Measurements from ENCODE around the gene OSBPL8.
"Not testable (repeated sequence)": the region's sequence is repeated elsewhere in the genome, so short reads cannot be mapped to it uniquely, and the experiment has no call there.

Gene OSBPL8

DNA sequence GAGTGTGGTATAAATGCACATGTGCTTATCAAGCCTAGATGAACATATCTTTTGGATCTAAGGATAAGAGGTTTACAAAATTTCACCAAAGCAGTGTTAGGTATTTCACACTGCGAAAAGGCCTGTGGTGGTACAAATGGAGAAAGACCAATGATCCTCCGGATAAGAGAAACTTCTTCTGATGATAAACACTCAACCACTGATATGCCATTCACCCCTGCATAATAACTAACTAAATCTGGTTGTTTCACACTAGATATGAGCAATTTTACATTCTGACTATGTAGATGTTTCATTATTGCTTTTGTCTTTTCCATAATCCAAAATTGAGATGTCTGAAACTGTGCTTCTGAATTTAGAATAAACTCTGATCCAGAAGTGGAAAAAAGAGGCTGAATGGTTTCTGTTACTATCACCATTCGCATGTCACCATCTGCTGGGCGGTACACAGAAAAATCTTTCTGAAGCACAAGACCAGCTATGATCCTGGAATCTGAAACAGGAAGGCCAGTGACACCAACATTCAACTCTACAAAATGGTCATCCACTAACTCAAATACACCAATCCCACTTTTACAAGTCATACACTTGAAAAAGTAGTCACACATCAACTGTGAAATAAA is 212.7 kb downstream of the OSBPL8 start:
- DNase-seq: peak; percentile 2

DNA sequence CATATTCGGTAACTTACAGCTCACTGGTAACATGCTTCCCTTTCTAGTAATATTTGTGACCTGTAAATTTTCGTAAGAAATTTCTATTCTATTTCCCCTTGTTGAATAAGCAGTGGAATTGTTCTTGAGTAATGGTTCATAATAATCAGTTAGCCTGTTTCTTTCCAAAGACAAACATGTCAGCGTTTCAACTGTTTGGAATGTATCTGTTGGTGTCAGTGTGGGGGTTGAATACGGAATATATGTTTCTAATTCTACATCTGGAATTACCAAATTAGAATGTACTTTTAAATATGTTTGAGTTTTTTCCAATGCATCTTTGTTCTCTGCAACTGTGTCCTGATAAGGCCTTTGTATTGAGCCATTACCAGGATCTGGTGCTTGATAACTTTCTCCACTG is 213.3 kb downstream of the OSBPL8 start:
- DNase-seq: no peak

DNA sequence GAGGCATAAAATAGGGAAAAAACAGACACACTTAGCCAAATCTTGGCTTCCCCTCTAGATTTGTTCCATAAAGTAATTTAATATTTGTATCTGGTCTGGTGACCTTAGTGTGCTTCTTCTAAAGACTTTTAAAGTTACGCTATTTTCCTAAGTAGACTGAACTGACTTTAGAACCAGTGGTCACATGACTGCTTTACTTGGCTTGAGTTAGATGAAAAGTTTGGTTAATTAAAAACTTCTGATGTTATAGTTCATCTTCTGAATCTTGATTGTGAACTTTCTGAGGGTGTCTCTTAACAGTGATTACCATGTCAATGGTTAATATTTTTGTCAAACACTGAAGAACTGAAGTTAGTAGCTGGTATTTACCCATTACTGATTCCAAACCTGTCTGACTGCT is 214.0 kb downstream of the OSBPL8 start:
- no peak for DNase-seq

GRCh38 chr12:76341436-76342030 is 218.0 kb downstream of the OSBPL8 start:
- DNase-seq: no peak

- DNase-seq: no peak
These were observed 218.7 kb downstream of the OSBPL8 start for GRCh38 chr12:76340680-76341435.

DNA sequence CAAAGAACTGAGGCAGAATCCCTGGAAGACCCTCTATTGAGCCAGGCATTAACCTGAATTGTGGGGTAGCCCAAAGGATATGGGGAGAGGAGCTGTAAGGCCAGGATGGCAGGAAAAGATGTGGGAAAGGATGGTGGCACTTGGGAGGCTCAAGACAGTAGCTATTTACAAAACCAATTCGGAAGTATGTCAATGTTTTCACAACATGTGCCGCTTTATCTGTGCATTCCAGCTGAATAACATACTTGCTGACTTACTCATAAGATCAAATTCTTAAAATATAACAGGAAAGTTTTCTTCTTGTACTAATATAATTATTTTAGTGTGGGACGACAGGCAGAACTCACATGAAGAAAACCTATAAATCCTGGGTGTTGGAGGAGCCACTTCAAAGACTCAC is 222.0 kb downstream of the OSBPL8 start:
- no peak for DNase-seq

GRCh38 chr12:76332606-76333005 is 227.0 kb downstream of the OSBPL8 start:
- no peak for DNase-seq

DNA sequence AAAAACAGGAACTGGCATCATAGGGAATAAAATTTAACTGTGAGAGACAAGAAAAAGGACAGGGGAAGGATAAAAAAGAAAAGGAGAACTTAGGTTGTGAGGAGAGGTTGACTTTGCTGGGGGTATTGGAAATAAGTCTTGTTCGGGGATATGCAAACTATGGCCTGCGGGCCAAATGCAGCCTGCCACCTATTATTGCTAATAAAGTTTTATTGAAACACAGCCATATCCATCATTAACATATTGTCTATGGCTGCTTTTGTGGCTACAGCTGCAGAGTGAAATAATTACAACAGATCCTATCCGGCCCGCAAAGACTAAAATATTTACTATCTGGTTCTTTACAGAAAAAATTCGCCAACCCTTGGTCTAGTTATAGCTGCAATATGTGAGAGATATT is 230.0 kb downstream of the OSBPL8 start:
- no peak for DNase-seq

DNA sequence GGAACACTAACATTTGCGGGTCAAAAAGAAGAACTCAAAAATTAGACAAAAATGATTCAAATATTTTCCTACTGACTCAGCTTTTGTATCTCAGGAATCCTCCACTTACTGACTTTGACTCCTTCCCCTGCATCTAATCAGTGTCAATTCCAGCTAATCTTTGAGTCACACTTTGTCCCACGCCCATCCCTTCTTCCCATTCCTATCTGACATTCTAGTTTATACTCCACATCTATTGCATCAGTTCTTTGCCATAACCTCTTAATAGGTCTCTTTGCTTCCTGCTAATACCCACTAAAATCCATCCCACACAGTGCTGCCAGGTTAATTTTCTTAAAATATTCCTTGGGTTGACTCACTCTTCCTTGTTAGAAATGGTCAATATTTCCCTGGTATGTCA is 230.4 kb downstream of the OSBPL8 start:
- no peak for DNase-seq

DNA sequence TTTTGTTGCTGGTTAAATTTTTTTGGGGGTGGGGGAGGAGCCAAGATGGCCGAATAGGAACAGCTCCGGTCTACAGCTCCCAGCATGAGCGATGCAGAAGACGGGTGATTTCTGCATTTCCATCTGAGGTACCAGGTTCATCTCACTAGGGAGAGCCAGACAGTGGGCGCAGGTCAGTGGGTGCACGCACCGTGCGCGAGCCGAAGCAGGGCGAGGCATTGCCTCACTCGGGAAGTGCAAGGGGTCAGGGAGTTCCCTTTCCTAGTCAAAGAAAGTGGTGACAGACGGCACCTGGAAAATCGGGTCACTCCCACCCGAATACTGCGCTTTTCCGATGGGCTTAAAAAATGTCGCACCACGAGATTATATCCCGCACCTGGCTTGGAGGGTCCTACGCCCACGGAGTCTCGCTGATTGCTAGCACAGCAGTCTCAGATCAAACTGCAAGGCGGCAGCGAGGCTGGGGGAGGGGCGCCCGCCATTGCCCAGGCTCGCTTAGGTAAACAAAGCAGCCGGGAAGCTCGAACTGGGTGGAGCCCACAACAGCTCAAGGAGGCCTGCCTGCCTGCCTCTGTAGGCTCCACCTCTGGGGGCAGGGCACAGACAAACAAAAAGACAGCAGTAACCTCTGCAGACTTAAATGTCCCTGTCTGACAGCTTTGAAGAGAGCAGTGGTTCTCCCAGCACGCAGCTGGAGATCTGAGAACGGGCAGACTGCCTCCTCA is 239.8 kb downstream of the OSBPL8 start:
- DNase-seq: not testable (repeated sequence)

DNA sequence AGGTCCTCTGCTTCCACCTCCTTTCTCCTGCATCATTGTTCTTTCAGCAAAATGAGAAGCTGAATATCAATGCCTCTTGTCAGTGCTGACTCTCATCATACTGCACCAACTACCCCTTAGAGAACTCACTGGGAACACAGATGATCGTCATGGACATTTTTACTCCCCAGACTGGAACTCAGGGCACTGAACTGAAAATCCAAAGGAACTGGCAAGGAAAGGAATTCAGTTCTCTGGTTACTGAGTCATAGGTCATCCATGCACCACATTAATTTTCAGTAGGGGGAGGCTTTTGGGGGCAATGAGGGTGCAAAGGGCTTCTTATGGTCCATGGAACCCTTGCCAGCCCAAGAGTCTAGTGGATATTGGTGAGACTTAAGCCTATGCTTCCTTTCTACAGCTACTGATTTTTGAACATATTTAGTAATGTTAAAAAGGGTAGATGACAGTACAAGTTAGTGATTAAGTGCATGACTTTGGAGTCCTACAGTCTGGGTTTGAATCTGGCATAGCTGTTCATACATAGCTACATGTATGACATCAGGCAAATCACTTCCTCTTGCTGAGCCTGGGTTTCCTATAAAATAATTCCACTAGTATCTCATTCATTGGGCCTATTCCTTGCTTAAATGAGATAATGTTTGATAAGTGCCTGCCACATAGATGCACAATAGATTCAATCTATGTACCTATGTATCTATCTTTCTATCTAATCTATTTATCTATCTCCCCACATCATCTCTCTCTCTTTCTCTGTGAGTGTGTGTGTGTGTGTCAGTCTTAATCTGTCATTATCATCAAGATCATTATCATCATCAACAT is 240.6 kb downstream of the OSBPL8 start:
- DNase-seq: no peak

- DNase-seq: no peak
These were observed 241.6 kb downstream of the OSBPL8 start for GRCh38 chr12:76317976-76318375.

DNA sequence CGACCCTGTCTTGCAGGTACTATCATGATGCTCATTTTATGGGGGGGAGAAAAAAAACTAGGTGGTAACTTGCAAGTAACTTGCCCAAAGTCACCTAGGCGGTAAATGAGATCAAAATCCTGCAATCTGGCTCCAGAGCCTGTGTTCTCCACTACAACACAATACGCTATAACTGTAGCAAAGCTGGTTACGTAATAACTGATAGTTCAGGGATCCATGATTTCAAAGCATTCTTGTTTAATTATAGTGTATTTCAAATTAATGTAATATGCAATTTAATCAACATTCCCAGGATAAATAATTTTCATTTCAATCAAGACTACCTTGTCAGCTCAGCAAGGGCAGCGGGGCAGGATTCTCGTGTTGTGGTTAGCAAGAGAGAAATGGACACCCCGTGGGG is 243.1 kb downstream of the OSBPL8 start:
- no peak for DNase-seq

DNA sequence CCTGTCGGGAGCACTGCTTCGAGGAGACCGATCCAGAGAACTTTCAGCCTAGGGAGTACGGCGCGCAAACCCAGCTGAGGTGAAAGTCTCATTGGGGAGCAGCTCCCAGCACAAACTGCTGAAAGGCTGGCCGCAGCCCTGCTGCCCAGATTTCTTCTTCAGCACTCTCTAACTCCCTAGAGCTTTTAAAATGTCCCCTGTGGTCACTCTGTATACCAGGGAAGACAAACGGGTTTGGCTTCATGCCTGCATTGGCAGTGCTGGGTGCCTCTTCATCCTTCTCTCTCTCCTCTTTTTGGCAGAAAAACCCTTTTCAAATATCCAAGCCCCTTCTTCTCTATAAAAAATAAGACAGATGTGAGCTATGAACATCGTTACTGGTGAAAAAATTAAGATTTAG is 246.3 kb downstream of the OSBPL8 start:
- DNase-seq: no peak

- no peak for DNase-seq
These were observed 247.3 kb downstream of the OSBPL8 start for GRCh38 chr12:76312315-76312714.

DNA sequence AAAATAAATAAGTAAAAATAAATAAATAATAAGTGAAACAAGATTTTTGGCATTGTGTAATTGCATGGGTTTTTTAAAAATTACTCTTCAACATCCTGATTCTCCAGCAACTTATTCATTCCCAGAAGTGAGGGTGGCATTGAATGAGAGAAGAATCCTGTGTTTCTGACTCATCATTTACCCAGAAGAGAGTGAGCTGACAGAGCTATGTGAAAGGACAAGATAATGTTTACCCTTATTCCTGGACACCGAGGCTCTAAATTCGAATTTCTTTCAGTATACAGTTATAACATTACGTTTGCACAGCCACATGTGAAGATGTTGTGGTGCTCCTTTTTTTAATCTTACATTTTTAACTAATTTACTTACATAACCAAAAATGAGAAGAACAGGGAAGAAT is 247.8 kb downstream of the OSBPL8 start:
- no peak for DNase-seq

DNA sequence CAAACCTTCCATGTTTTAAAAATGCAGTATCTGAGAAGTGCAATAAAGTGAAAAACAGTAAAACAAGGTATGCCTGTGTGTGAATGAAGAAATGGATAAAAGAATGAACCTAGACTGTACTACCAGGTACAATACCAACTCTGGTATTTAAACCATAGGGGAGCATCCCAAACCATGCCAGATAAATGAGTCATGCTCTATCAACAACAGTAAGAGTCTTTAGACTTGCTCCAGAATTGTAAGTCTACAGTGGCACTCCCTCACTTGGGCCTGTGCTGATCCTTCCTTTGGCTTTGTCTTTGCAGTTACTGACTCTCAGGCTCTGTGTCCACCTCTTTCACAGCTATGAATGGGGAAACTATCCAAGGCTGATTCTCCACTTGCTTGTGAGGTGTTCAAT is 249.5 kb downstream of the OSBPL8 start:
- DNase-seq: no peak

DNA sequence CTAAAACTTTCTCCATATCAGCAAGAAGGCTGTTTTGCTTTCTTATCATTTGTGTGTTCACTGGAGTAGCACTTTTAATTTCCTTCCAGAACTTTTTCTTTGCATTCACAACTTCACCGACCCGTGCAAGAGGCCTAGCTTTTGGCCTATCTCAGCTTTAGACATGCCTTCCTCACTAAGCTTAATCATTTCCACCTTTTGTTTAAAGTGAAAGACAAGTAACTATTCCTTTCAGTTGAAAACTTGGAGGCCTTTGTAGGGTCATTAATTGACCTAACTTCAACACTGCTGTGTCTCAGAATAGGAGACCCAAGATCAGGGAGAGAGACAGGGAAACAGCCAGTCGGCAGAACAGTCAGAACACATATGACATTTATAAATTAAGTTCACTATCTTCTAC is 250.7 kb downstream of the OSBPL8 start:
- DNase-seq: no peak

GRCh38 chr12:76307083-76307482 is 252.5 kb downstream of the OSBPL8 start:
- DNase-seq: no peak

- DNase-seq: no peak
These were observed 255.5 kb downstream of the OSBPL8 start for GRCh38 chr12:76303989-76304460.

DNA sequence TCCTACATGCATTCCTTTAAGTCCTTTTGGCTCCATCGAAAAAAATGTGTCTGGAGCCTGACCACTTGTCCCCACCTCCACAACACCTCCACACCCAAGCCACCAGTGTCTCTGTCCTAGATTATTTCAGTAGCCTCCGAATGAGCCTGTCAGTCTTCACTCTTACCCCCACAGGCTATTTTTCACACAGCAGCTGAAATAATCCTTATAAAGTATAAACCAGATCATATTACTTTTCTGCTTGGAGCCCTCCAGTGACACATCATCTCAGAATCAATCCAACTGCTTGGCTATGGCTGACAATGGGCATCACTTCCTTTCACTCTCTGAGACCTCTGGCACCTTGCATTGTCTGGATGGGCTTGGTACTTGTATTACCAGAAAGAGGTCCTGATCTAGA is 256.2 kb downstream of the OSBPL8 start:
- no peak for DNase-seq

Measured in NCI-H524 treated with DMSO at 0.1 percent for 48 hours (cell line).